ENCODE measurements around the gene HNRNPA1. TPM values are rescaled to one million over a fixed set of nuclear protein-coding genes. Genes with fewer than 3 reads are reported as not detected.
A peak's percentile ranks its signal among the peaks of the same experiment; 100 is the strongest.
"Not testable (repeated sequence)": the region's sequence is repeated elsewhere in the genome, so short reads cannot be mapped to it uniquely, and the experiment has no call there.

HNRNPA1 gene
- total RNA-seq, 4 donors from 2014 or later = 298 to 519 (median 435) TPM

- peaks cover 29 to 30% of the 10 kb centered on the region in 2 donors for H3K36me3 ChIP-seq
- WGBS, 2 donors = 1% methylated on average over 47 to 48 of the region's 49 CpGs
- peak within 1 kb of the TSS; percentile 87 to 98 (median 97) for H3K27ac ChIP-seq
- TF ChIP-seq POLR2A (IDR thresholded peaks at IDR 0.05) (peak; percentile 41 to 88), CTCF (IDR thresholded peaks at IDR 0.05) (no peak)
- H3K27me3 ChIP-seq = no peaks in the 10 kb centered on the region
- H3K4me1 ChIP-seq = peaks cover 44 to 48% of the 10 kb centered on the region in 2 donors
- intact Hi-C loops (cut with DNase I) = no loop called here
- peak; percentile 99 to 100 for DNase-seq
- H3K4me3 ChIP-seq (replicated peaks in 1 of 3) = peak within 1 kb of the TSS; percentile 20 to 67 (median 59)
- no peaks in the 10 kb centered on the region for H3K9me3 ChIP-seq
Measured at GRCh38 chr12:54279632-54280467, 676 bp upstream of the HNRNPA1 start, which contains the start of gene CBX5. CBX5 (minus strand) TSS chr12:54280122; CDS start chr12:54257650, 22,472 bp downstream.

DNA sequence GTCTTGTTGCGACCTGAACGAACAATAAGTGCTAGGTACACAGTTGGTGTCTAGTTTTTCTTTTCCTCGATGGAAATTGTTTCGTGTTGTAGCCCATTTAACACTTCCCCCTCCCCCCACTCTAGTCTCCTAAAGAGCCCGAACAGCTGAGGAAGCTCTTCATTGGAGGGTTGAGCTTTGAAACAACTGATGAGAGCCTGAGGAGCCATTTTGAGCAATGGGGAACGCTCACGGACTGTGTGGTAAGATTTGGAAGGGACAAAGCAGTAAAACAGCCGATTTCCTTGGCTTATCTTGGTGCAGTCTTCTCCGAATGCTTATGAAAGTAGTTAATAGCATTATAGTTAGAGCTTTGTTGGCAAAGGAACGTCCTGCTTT, 724 bp downstream of the HNRNPA1 start:
- peak overlapping the region; percentile 47 to 98 (median 97) for H3K27ac ChIP-seq
- DNase-seq; H3K27me3 ChIP-seq; H3K9me3 ChIP-seq; intact Hi-C loops (cut with DNase I): not testable (repeated sequence)
- peaks cover 41 to 42% of the 10 kb centered on the region in 2 donors for H3K36me3 ChIP-seq
- H3K4me1 ChIP-seq = peaks cover 44 to 53% of the 10 kb centered on the region in 2 donors
- 1% methylated on average over 10 of the region's 10 CpGs for WGBS, 2 donors
- H3K4me3 ChIP-seq (replicated peaks in 1 of 3) = peak overlapping the region; percentile 12 to 67 (median 15)

DNA sequence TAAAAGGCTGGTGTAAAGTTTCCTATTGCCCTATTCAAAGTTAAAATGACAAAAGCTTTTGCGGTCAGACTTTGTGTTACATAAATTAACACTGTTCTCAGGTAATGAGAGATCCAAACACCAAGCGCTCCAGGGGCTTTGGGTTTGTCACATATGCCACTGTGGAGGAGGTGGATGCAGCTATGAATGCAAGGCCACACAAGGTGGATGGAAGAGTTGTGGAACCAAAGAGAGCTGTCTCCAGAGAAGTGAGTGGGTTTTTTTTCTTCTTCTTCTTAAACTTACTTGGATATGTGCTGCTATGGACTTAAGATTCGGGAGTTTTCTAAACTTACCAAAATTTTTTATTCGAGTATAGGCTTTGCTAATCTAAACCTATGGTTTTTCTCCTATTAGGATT, 1.2 kb downstream of the HNRNPA1 start:
- WGBS, 2 donors = 11 to 15% methylated on average over 4 of the region's 4 CpGs
- DNase-seq; H3K9me3 ChIP-seq; intact Hi-C loops (cut with DNase I); H3K27me3 ChIP-seq: not testable (repeated sequence)
- Histone ChIP-seq H3K4me3 (replicated peaks in 1 of 3) (peak overlapping the region; percentile 12 to 67 (median 15)), H3K4me1 (peaks cover 44 to 53% of the 10 kb centered on the region in 2 donors), H3K36me3 (peaks cover 45 to 47% of the 10 kb centered on the region in 2 donors), H3K27ac (peak overlapping the region; percentile 47 to 98 (median 97))

- Histone ChIP-seq H3K4me3 (replicated peaks in 1 of 3) (no peak overlapping the region), H3K27me3 (no peaks in the 10 kb centered on the region), H3K27ac (peak overlapping the region in 2 of 3 donors; percentile 10 to 97), H3K4me1 (peaks cover 48 to 50% of the 10 kb centered on the region in 2 donors), H3K9me3 (no peaks in the 10 kb centered on the region), H3K36me3 (peaks cover 57% of the 10 kb centered on the region in 2 donors)
- intact Hi-C loops (cut with DNase I) = no loop called here
- no peak for DNase-seq
- TF ChIP-seq POLR2A (IDR thresholded peaks at IDR 0.05) = no peak
- TF ChIP-seq CTCF (IDR thresholded peaks at IDR 0.05) = no peak
- WGBS, 2 donors = 56% methylated on average over 11 of the region's 11 CpGs
Measured at GRCh38 chr12:54282949-54283593, 2.5 kb downstream of the HNRNPA1 start.

GRCh38 chr12:54284070-54284780, 3.7 kb downstream of the HNRNPA1 start:
- H3K27me3 ChIP-seq; H3K9me3 ChIP-seq; H3K27ac ChIP-seq; DNase-seq; intact Hi-C loops (cut with DNase I); H3K4me3 ChIP-seq (replicated peaks in 1 of 3): not testable (repeated sequence)
- Histone ChIP-seq H3K4me1 (peaks cover 42 to 53% of the 10 kb centered on the region in 2 donors), H3K36me3 (peaks cover 57% of the 10 kb centered on the region in 2 donors)
- 32 to 48% methylated on average over 2 of the region's 2 CpGs for WGBS, 2 donors

All from thyroid gland (tissue), 4 donors.